A549 (cell line): Measurements from ENCODE around the gene RAB42. TPM values are rescaled to one million over a fixed set of nuclear protein-coding genes. Genes with fewer than 3 reads are reported as not detected.

Source experiments
- polyA plus RNA-seq, 4 experiments: library from polyadenylated mRNA; depleted of rRNA in 3 of 4; stranded (reverse); fragments of >200 nt; fragmentation: RNase III in 1 of 4; extraction: RNeasy Plus Mini Kit Qiagen cat#74134 plus additional on column Dnase treatment in 1 of 4; gene quantifications; 2 replicates in 3 of 4; 3 replicates in 1 of 4; pipeline ENCODE4 v1.2.3, GENCODE V29; 2011 to 2017
- small RNA-seq, 6 experiments: library from RNA; depleted of rRNA; stranded (forward); fragments of <200 nt; gene quantifications; one replicate each; pipeline ENCODE3, GENCODE V24; 2012

Gene RAB42
- polyA plus RNA-seq, 2 of the 4 experiments (the other 2 are of a cell fraction) = 0.81 to 2.3 TPM

Small RNAs within 50 kb of the gene (small RNA-seq; reads per million reads assigned to genes)
- gene SNORA16A (0 reads per million in 6 experiments), gene SNORA44 (0 reads per million in 6 experiments), gene SNORA61 (0 reads per million in 6 experiments), gene SNORD99 (24.7 to 1,654 (median 216) reads per million in 6 experiments)

Other genes starting within 250 kb of the RAB42 start
- 17.4 and 32.1 TPM in 2 replicates for gene PHACTR4, start 222.5 kb upstream of the RAB42 start, polyA plus RNA-seq (2011; rRNA removed)
- gene PHACTR4, start 222.5 kb upstream of the RAB42 start, polyA plus RNA-seq (2017; fragmentation: RNase III; extraction: RNeasy Plus Mini Kit Qiagen cat#74134 plus additional on column Dnase treatment) = 25.0 to 25.4 TPM (median 25.1 TPM) in 3 replicates
- gene RCC1, start 86.2 kb upstream of the RAB42 start, polyA plus RNA-seq (2011; rRNA removed) = 42.1 and 52.1 TPM in 2 replicates
- 69.6 to 75.5 TPM (median 70.3 TPM) in 3 replicates for gene RCC1, start 86.2 kb upstream of the RAB42 start, polyA plus RNA-seq (2017; fragmentation: RNase III; extraction: RNeasy Plus Mini Kit Qiagen cat#74134 plus additional on column Dnase treatment)
- gene TRNAU1AP, start 39.2 kb upstream of the RAB42 start, polyA plus RNA-seq (2011; rRNA removed) = 23.8 and 25.5 TPM in 2 replicates
- gene TRNAU1AP, start 39.2 kb upstream of the RAB42 start, polyA plus RNA-seq (2017; fragmentation: RNase III; extraction: RNeasy Plus Mini Kit Qiagen cat#74134 plus additional on column Dnase treatment) = 14.5 to 14.9 TPM (median 14.5 TPM) in 3 replicates
- 33.8 and 38.3 TPM in 2 replicates for gene TAF12, start 50.8 kb downstream of the RAB42 start, polyA plus RNA-seq (2011; rRNA removed)
- gene TAF12, start 50.8 kb downstream of the RAB42 start, polyA plus RNA-seq (2017; fragmentation: RNase III; extraction: RNeasy Plus Mini Kit Qiagen cat#74134 plus additional on column Dnase treatment) = 15.8 to 18.3 TPM (median 17.6 TPM) in 3 replicates
- gene RNU11, start 56.3 kb downstream of the RAB42 start, polyA plus RNA-seq (2011; rRNA removed) = not detected in 2 replicates
- not detected in 3 replicates for gene RNU11, start 56.3 kb downstream of the RAB42 start, polyA plus RNA-seq (2017; fragmentation: RNase III; extraction: RNeasy Plus Mini Kit Qiagen cat#74134 plus additional on column Dnase treatment)
- 6.9 and 7.1 TPM in 2 replicates for gene GMEB1, start 76.5 kb downstream of the RAB42 start, polyA plus RNA-seq (2011; rRNA removed)
- 5.2 to 5.3 TPM (median 5.3 TPM) in 3 replicates for gene GMEB1, start 76.5 kb downstream of the RAB42 start, polyA plus RNA-seq (2017; fragmentation: RNase III; extraction: RNeasy Plus Mini Kit Qiagen cat#74134 plus additional on column Dnase treatment)
- 55.6 and 59.3 TPM in 2 replicates for gene YTHDF2, start 144.7 kb downstream of the RAB42 start, polyA plus RNA-seq (2011; rRNA removed)
- gene YTHDF2, start 144.7 kb downstream of the RAB42 start, polyA plus RNA-seq (2017; fragmentation: RNase III; extraction: RNeasy Plus Mini Kit Qiagen cat#74134 plus additional on column Dnase treatment) = 51.4 to 53.2 TPM (median 52.7 TPM) in 3 replicates
- not detected in 2 replicates for gene OPRD1, start 219.9 kb downstream of the RAB42 start, polyA plus RNA-seq (2011; rRNA removed)
- gene OPRD1, start 219.9 kb downstream of the RAB42 start, polyA plus RNA-seq (2017; fragmentation: RNase III; extraction: RNeasy Plus Mini Kit Qiagen cat#74134 plus additional on column Dnase treatment) = 0.03 TPM in 1 of 3 replicates, not detected in the others